OCI-LY1 (cell line): ENCODE results near the gene DYDC1.

ENCODE experiments used
- H2AFZ ChIP-seq: fragments of 200-600 bp; sonication (generic), shearing (Covaris generic); 2 replicates; pipeline ENCODE4 v1.6.0; 2014; ENCODE audit warnings: antibody characterized with exemption, mild to moderate bottlenecking, low read length
- H3F3A ChIP-seq: fragments of 200-600 bp; sonication (generic), shearing (Covaris generic); 2 replicates; pipeline ENCODE4 v1.6.0; 2014; ENCODE audit warnings: mild to moderate bottlenecking, antibody characterized with exemption, low read length, moderate library complexity; ENCODE audit not compliant: insufficient read depth
- H3K27ac ChIP-seq: fragments of 200-600 bp; sonication (generic); 2 replicates; pipeline ENCODE4 v1.5.1; 2014; ENCODE audit warnings: low read length, mixed run types, mild to moderate bottlenecking, low read depth; ENCODE audit not compliant: poor library complexity, severe bottlenecking
- H3K27me3 ChIP-seq: fragments of 200-600 bp; sonication (generic); 2 replicates; pipeline ENCODE4 v1.6.0; 2014; ENCODE audit warnings: antibody characterized with exemption, mild to moderate bottlenecking, low read length, moderate library complexity; ENCODE audit not compliant: insufficient read depth
- H3K36me3 ChIP-seq: fragments of 200-600 bp; sonication (generic); 2 replicates; pipeline ENCODE4 v1.6.1; 2014; ENCODE audit warnings: mild to moderate bottlenecking, antibody characterized with exemption, low read length, moderate library complexity, mixed read lengths; ENCODE audit not compliant: insufficient read depth
- H3K4me1 ChIP-seq: fragments of 200-600 bp; sonication (generic); 2 replicates; pipeline ENCODE4 v1.5.1; 2014; ENCODE audit warnings: mild to moderate bottlenecking, low read length, moderate library complexity; ENCODE audit not compliant: insufficient read depth, severe bottlenecking
- H3K4me2 ChIP-seq: fragments of 200-600 bp; sonication (generic), shearing (Covaris generic); 2 replicates; pipeline ENCODE4 v1.6.1; 2014; ENCODE audit warnings: low read length
- H3K4me3 ChIP-seq: fragments of 200-600 bp; sonication (generic); 2 replicates; pipeline ENCODE4 v1.5.1; 2014; ENCODE audit warnings: low read length, low read depth, mild to moderate bottlenecking, mixed read lengths; ENCODE audit not compliant: poor library complexity, severe bottlenecking
- H3K79me2 ChIP-seq: fragments of 200-600 bp; shearing (Covaris generic); 2 replicates; pipeline ENCODE4 v1.6.1; 2016; ENCODE audit warnings: mixed run types, low read length, mixed read lengths; ENCODE audit not compliant: insufficient read depth
- H3K9ac ChIP-seq: fragments of 200-600 bp; sonication (generic), shearing (Covaris generic); 2 replicates; pipeline ENCODE4 v1.6.1; 2014; ENCODE audit warnings: mild to moderate bottlenecking, low read length, mixed read lengths
- H3K9me2 ChIP-seq: fragments of 200-600 bp; sonication (generic), shearing (Covaris generic); 2 replicates; pipeline ENCODE4 v1.6.1; 2014; ENCODE audit warnings: low read depth, mild to moderate bottlenecking, low read length, mixed read lengths
- H3K9me3 ChIP-seq: fragments of 200-600 bp; shearing (Covaris generic); 2 replicates; pipeline ENCODE4 v1.6.1; 2014; ENCODE audit warnings: low read length, mixed read lengths
- H4K20me1 ChIP-seq: fragments of 200-600 bp; sonication (generic), shearing (Covaris generic); 2 replicates; pipeline ENCODE4 v1.6.0; 2016; ENCODE audit warnings: mild to moderate bottlenecking, low read length; ENCODE audit not compliant: insufficient read depth
- EZH2 ChIP-seq: fragments of 200-600 bp; sonication (generic), shearing (Covaris generic); IDR thresholded peaks from 2 replicates; pipeline ENCODE4 v1.8.0; 2017; ENCODE audit warnings: borderline replicate concordance, mixed run types, mild to moderate bottlenecking, antibody characterized with exemption, low read length, moderate library complexity, mixed read lengths
- TF ChIP-seq, protein P1 (sequence below): fragments of 200-600 bp; sonication (generic), shearing (Covaris generic); IDR thresholded peaks from 2 replicates; pipeline ENCODE4 v1.5.1; 2017; ENCODE audit warnings: mild to moderate bottlenecking, antibody characterized with exemption, low read length, moderate library complexity, mixed read lengths

DYDC1 gene

DNA sequence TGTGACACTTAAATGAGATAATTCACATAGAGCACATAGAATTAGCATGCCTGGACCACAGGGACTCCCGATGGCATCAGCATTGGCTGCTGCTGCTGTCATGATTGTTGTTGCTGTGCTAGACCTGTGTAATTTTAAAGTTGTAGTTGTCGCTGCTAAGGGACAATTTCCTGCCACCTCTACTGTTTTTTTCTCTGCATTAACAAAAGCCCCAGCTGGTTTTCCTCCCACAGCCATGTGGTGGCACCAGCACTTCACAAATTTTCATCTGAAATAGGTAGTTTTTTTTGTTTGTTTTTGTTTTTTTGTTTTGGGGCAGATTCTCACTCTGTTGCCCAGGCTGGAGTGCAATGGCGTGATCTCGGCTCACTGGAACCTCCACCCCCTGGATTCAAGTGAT is 26.4 kb upstream of the DYDC1 start:
- H3K27ac ChIP-seq: no peak overlapping the region
- no peaks in the 10 kb centered on the region for H4K20me1 ChIP-seq
- no peaks in the 10 kb centered on the region for H3K4me1 ChIP-seq
- no peaks in the 10 kb centered on the region for H3K9me3 ChIP-seq
- H3K9ac ChIP-seq: no peak overlapping the region
- TF ChIP-seq EZH2: no peak
- TF ChIP-seq, protein P1, sequence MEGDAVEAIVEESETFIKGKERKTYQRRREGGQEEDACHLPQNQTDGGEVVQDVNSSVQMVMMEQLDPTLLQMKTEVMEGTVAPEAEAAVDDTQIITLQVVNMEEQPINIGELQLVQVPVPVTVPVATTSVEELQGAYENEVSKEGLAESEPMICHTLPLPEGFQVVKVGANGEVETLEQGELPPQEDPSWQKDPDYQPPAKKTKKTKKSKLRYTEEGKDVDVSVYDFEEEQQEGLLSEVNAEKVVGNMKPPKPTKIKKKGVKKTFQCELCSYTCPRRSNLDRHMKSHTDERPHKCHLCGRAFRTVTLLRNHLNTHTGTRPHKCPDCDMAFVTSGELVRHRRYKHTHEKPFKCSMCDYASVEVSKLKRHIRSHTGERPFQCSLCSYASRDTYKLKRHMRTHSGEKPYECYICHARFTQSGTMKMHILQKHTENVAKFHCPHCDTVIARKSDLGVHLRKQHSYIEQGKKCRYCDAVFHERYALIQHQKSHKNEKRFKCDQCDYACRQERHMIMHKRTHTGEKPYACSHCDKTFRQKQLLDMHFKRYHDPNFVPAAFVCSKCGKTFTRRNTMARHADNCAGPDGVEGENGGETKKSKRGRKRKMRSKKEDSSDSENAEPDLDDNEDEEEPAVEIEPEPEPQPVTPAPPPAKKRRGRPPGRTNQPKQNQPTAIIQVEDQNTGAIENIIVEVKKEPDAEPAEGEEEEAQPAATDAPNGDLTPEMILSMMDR: peak; percentile 69
- no peaks in the 10 kb centered on the region for H3K36me3 ChIP-seq
- H2AFZ ChIP-seq: no peak overlapping the region
- no peak overlapping the region for H3K4me3 ChIP-seq
- no peaks in the 10 kb centered on the region for H3K27me3 ChIP-seq
- no peaks in the 10 kb centered on the region for H3K79me2 ChIP-seq
- no peaks in the 10 kb centered on the region for H3K9me2 ChIP-seq
- H3F3A ChIP-seq: no peaks in the 10 kb centered on the region
- no peak overlapping the region for H3K4me2 ChIP-seq

DNA sequence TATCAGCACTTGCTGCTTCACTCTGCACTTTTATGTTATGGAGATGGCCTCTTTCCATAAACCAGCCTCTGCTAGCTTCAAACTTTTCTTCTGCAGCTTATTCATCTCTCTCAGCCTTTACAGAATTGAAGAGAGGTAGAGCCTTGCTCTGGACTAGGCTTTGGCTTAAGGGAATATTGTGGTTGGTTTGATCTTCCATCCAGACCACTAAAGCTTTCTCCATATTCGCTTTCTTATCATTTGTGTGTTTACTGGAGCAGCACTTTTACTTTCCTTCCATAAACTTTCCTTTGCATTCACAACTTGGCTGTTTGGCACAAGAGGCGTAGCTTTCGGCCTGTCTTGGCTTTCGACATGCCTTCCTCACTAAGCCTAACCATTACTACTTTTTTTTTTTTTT is 23.6 kb upstream of the DYDC1 start:
- Histone ChIP-seq H3K9me2 (no peaks in the 10 kb centered on the region), H2AFZ (no peak overlapping the region), H3K27ac (no peak overlapping the region), H3K36me3 (no peaks in the 10 kb centered on the region), H3K9me3 (no peaks in the 10 kb centered on the region), H3K4me1 (no peaks in the 10 kb centered on the region), H3K9ac (no peak overlapping the region), H4K20me1 (no peaks in the 10 kb centered on the region), H3F3A (no peaks in the 10 kb centered on the region), H3K27me3 (no peaks in the 10 kb centered on the region; the same call in 1 of the 2 replicates), H3K4me3 (no peak overlapping the region), H3K4me2 (no peak overlapping the region), H3K79me2 (no peaks in the 10 kb centered on the region)
- TF ChIP-seq, protein P1: no peak
- TF ChIP-seq EZH2: no peak

DNA sequence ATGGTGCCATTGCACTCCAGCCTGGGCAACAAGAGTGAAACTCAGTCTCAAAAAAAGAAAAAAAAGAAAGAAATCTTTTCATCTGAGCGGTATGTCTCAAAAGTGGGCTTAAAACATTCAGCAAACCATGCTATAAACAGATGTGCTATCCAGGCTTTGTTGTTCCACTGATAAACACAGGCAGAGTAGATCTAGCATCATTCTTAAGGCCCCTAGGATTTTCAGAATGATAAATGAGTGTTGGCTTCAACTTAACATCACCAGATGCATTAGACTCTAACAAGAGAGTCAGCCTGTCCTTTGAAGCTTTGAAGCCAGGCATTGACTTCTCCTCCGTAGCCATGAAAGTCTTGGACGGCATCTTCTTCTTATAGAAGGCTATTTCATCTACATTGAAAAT is 23.1 kb upstream of the DYDC1 start:
- TF ChIP-seq EZH2: no peak
- TF ChIP-seq, protein P1: no peak
- Histone ChIP-seq H3K4me2 (no peak overlapping the region), H3K9ac (no peak overlapping the region), H2AFZ (no peak overlapping the region), H3K9me3 (no peaks in the 10 kb centered on the region), H3K27ac (no peak overlapping the region), H3K9me2 (no peaks in the 10 kb centered on the region), H3K36me3 (no peaks in the 10 kb centered on the region), H3K79me2 (no peaks in the 10 kb centered on the region), H3K4me1 (no peaks in the 10 kb centered on the region), H3K27me3 (no peaks in the 10 kb centered on the region; the same call in 1 of the 2 replicates), H4K20me1 (no peaks in the 10 kb centered on the region), H3F3A (no peaks in the 10 kb centered on the region), H3K4me3 (no peak overlapping the region)
